ENCODE data around the gene NFXL1.

GRCh38 chr4:47852136-47852535, 62.2 kb downstream of the NFXL1 start:
- TF ChIP-seq CTCF (optimal IDR thresholded peaks at IDR 0.05 in 1 of 3, IDR thresholded peaks at IDR 0.05 in 1 of 3, conservative IDR thresholded peaks at IDR 0.05 in 1 of 3; ENCODE audit: extremely low read depth in 1 of 3, insufficient read depth in 2 of 3, low read length in 3 of 3), result no peak
- TF ChIP-seq EZH2 (IDR thresholded peaks at IDR 0.05; ENCODE audit: low read length), result no peak
